Measurements from ENCODE around the gene HBM.

DNA sequence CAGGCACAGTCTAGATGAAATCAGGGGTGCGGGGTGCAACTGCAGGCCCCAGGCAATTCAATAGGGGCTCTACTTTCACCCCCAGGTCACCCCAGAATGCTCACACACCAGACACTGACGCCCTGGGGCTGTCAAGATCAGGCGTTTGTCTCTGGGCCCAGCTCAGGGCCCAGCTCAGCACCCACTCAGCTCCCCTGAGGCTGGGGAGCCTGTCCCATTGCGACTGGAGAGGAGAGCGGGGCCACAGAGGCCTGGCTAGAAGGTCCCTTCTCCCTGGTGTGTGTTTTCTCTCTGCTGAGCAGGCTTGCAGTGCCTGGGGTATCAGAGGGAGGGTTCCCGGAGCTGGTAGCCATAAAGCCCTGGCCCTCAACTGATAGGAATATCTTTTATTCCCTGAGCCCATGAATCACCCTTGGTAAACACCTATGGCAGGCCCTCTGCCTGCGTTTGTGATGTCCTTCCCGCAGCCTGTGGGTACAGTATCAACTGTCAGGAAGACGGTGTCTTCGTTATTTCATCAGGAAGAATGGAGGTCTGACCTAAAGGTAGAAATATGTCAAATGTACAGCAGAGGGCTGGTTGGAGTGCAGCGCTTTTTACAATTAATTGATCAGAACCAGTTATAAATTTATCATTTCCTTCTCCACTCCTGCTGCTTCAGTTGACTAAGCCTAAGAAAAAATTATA, 12.3 kb downstream of the HBM start:
- TF ChIP-seq, protein P1, sequence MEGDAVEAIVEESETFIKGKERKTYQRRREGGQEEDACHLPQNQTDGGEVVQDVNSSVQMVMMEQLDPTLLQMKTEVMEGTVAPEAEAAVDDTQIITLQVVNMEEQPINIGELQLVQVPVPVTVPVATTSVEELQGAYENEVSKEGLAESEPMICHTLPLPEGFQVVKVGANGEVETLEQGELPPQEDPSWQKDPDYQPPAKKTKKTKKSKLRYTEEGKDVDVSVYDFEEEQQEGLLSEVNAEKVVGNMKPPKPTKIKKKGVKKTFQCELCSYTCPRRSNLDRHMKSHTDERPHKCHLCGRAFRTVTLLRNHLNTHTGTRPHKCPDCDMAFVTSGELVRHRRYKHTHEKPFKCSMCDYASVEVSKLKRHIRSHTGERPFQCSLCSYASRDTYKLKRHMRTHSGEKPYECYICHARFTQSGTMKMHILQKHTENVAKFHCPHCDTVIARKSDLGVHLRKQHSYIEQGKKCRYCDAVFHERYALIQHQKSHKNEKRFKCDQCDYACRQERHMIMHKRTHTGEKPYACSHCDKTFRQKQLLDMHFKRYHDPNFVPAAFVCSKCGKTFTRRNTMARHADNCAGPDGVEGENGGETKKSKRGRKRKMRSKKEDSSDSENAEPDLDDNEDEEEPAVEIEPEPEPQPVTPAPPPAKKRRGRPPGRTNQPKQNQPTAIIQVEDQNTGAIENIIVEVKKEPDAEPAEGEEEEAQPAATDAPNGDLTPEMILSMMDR (IDR thresholded peaks at IDR 0.05; ENCODE audit: low read depth, low read length): no peak
- TF ChIP-seq EZH2phosphoT487 (IDR thresholded peaks at IDR 0.05; ENCODE audit: low read depth): no peak

Data from OCI-LY3 (cell line).